Ovary (tissue), 3 donors: Measurements from ENCODE around the gene B3GALT5.

Experiments used
- POLR2A ChIP-seq: fragments of 450-650 bp; IDR thresholded peaks from one replicate; pipeline ENCODE4 v1.6.1; 2017; ENCODE audit warnings: antibody characterized with exemption, mild to moderate bottlenecking, moderate library complexity
- TF ChIP-seq, protein P1 (sequence below), 3 donors: fragments of 450-650 bp in 2 of 3; fragments of 200-600 bp in 1 of 3; IDR thresholded peaks; one replicate each; pipeline versions ENCODE4 v1.5.1 to v1.8.0; 2016 to 2022; ENCODE audit warnings: antibody characterized with exemption in 3 of 3, mild to moderate bottlenecking in 1 of 3
- donor health status: DM: no; HTN: no; CAD: no.

DNA sequence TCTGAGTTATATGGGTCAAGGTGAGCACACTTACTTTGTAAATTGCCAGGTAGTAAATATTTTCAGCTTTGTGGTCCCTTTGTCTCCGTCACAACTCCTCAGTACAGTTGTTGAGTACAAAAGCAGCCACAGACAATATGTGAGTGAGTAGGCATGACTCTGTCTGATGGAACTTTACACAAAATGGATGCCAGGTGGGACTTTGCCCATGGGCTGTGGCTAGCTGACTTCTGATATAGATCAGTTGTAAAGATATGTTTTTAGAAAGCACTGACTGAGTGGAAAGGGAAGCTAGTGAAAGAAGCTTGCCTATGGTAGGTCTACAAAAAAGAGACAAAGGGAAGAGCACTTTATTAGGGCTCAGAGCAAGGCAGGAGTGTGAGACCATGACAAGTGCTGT, 109.1 kb downstream of the B3GALT5 start:
- TF ChIP-seq, protein P1, sequence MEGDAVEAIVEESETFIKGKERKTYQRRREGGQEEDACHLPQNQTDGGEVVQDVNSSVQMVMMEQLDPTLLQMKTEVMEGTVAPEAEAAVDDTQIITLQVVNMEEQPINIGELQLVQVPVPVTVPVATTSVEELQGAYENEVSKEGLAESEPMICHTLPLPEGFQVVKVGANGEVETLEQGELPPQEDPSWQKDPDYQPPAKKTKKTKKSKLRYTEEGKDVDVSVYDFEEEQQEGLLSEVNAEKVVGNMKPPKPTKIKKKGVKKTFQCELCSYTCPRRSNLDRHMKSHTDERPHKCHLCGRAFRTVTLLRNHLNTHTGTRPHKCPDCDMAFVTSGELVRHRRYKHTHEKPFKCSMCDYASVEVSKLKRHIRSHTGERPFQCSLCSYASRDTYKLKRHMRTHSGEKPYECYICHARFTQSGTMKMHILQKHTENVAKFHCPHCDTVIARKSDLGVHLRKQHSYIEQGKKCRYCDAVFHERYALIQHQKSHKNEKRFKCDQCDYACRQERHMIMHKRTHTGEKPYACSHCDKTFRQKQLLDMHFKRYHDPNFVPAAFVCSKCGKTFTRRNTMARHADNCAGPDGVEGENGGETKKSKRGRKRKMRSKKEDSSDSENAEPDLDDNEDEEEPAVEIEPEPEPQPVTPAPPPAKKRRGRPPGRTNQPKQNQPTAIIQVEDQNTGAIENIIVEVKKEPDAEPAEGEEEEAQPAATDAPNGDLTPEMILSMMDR (IDR thresholded peaks at IDR 0.05) = no peak
- no peak for TF ChIP-seq POLR2A
